Colon (tissue), 2 donors: Measurements from ENCODE around the gene COL24A1.

Source experiments
- FAIRE-seq: peaks from 2 replicates; lab custom pipeline; 2012; peaks lifted over from hg19 to GRCh38; lab: Jason Lieb, UNC
- donor health status: control.
- donor health status: control.

Gene COL24A1

GRCh38 chr1:86156566-86157455, at the start of gene COL24A1:
COL24A1 (minus strand) TSS chr1:86156772; CDS start chr1:86156396, 376 bp downstream.
- no peak for FAIRE-seq

GRCh38 chr1:86205741-86206140, 49.2 kb upstream of the COL24A1 start:
- no peak for FAIRE-seq

- no peak for FAIRE-seq
These were observed 46.2 kb upstream of the COL24A1 start for GRCh38 chr1:86202552-86203340.

GRCh38 chr1:86201311-86201710, 44.7 kb upstream of the COL24A1 start:
- no peak for FAIRE-seq

GRCh38 chr1:86200901-86201300, 44.3 kb upstream of the COL24A1 start:
- FAIRE-seq, result no peak

- FAIRE-seq, result no peak
These were observed 40.8 kb upstream of the COL24A1 start for GRCh38 chr1:86197206-86197855.

GRCh38 chr1:86195281-86195680, 38.7 kb upstream of the COL24A1 start:
- FAIRE-seq, result no peak

GRCh38 chr1:86194491-86195034, 38.0 kb upstream of the COL24A1 start:
- FAIRE-seq, result no peak

GRCh38 chr1:86192417-86192816, 35.8 kb upstream of the COL24A1 start:
- FAIRE-seq, result no peak

- FAIRE-seq, result no peak
These were observed 35.4 kb upstream of the COL24A1 start for GRCh38 chr1:86191958-86192357.

- FAIRE-seq, result no peak
These were observed 34.3 kb upstream of the COL24A1 start for GRCh38 chr1:86190873-86191272.

- FAIRE-seq, result no peak
These were observed 27.9 kb upstream of the COL24A1 start for GRCh38 chr1:86184426-86184825.

GRCh38 chr1:86183810-86184209, 27.2 kb upstream of the COL24A1 start:
- FAIRE-seq, result no peak

GRCh38 chr1:86176226-86176625, 19.7 kb upstream of the COL24A1 start:
- no peak for FAIRE-seq

- no peak for FAIRE-seq
These were observed 19.2 kb upstream of the COL24A1 start for GRCh38 chr1:86175756-86176155.

GRCh38 chr1:86169625-86170024, 13.1 kb upstream of the COL24A1 start:
- FAIRE-seq, result no peak

- FAIRE-seq, result no peak
These were observed 3.2 kb upstream of the COL24A1 start for GRCh38 chr1:86159800-86160199.

- no peak for FAIRE-seq
These were observed 586 bp downstream of the COL24A1 start for GRCh38 chr1:86155807-86156565.

- no peak for FAIRE-seq
These were observed 1.3 kb downstream of the COL24A1 start for GRCh38 chr1:86155051-86155806.

GRCh38 chr1:86154571-86155050, 2.0 kb downstream of the COL24A1 start:
- no peak for FAIRE-seq

GRCh38 chr1:86153836-86154235, 2.7 kb downstream of the COL24A1 start:
- FAIRE-seq, result no peak
